ENCODE data around the gene SH3RF2. TPM values are rescaled to one million over a fixed set of nuclear protein-coding genes. Genes with fewer than 3 reads are reported as not detected.

Gene SH3RF2
- polyA plus RNA-seq, 1 donor from 2014 or later, result not detected

- no peaks in the 10 kb centered on the region for H3K9me3 Mint-ChIP-seq
- H3K36me3 Mint-ChIP-seq, result no peaks in the 10 kb centered on the region
- no peak overlapping the region for H3K4me3 Mint-ChIP-seq
- H3K27ac Mint-ChIP-seq, result peak overlapping the region in 1 of 3 donors; percentile 14
- no peaks in the 10 kb centered on the region for H3K27me3 Mint-ChIP-seq
- H3K4me1 Mint-ChIP-seq, result no peaks in the 10 kb centered on the region
Measured at GRCh38 chr5:145912594-145912993, 23.8 kb upstream of the SH3RF2 start.

GRCh38 chr5:145913701-145914100 lies 22.7 kb upstream of the SH3RF2 start:
- no peaks in the 10 kb centered on the region for H3K27me3 Mint-ChIP-seq
- no peaks in the 10 kb centered on the region for H3K4me1 Mint-ChIP-seq
- H3K9me3 Mint-ChIP-seq, result no peaks in the 10 kb centered on the region
- no peaks in the 10 kb centered on the region for H3K36me3 Mint-ChIP-seq
- H3K4me3 Mint-ChIP-seq, result no peak overlapping the region
- no peak overlapping the region for H3K27ac Mint-ChIP-seq

- Mint-ChIP-seq H3K27ac (no peak overlapping the region), H3K4me1 (no peaks in the 10 kb centered on the region), H3K36me3 (no peaks in the 10 kb centered on the region), H3K4me3 (no peak overlapping the region), H3K27me3 (no peaks in the 10 kb centered on the region), H3K9me3 (no peaks in the 10 kb centered on the region)
Measured at GRCh38 chr5:145915970-145916638, 20.3 kb upstream of the SH3RF2 start.

GRCh38 chr5:145917288-145917687 lies 19.1 kb upstream of the SH3RF2 start:
- H3K27me3 Mint-ChIP-seq, result no peaks in the 10 kb centered on the region
- no peaks in the 10 kb centered on the region for H3K36me3 Mint-ChIP-seq
- no peak overlapping the region for H3K27ac Mint-ChIP-seq
- H3K4me3 Mint-ChIP-seq, result no peak overlapping the region
- H3K4me1 Mint-ChIP-seq, result no peaks in the 10 kb centered on the region
- H3K9me3 Mint-ChIP-seq, result no peaks in the 10 kb centered on the region

DNA sequence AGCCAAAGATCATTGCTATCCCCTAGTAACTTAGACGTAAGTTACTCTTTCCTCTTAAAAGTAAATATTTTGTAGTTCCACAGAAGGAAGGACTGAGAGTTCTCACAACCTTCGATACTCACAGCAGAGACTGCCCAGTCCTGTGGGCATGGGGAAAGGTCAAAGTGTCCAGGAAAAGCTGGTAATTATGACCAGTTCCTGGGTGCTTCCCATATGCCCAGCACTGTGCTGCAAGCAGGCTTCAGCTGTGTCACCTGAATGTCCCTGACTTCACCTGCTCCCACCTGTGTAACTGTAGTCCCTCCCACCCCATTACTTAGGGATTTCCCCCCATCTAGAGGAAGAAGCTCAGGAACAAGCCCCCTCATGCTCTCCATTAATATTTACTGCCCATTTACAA lies 18.0 kb upstream of the SH3RF2 start:
- Mint-ChIP-seq H3K27me3 (no peaks in the 10 kb centered on the region), H3K4me1 (no peaks in the 10 kb centered on the region), H3K9me3 (no peaks in the 10 kb centered on the region), H3K4me3 (no peak overlapping the region), H3K36me3 (no peaks in the 10 kb centered on the region), H3K27ac (no peak overlapping the region)

DNA sequence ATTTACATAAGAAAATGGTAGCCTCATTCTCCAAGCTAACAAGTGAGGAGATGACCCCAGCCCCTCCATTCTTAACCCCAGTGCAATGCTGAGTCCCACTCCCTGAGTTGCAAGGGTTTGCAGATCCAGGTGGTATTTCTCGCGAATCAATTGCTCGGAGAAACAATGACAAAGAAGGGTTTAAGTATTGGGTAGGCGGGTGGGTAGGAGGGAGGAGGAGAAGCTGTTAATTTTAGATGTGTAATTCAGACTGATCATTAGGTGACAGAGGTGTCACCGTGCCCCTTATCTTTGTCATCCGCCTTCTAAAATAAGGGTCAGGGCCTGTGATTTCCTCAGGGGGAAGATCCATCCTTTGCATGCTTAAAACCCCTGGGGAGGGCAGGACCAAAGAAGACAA lies 17.0 kb upstream of the SH3RF2 start:
- no peaks in the 10 kb centered on the region for H3K4me1 Mint-ChIP-seq
- no peak overlapping the region for H3K27ac Mint-ChIP-seq
- no peaks in the 10 kb centered on the region for H3K27me3 Mint-ChIP-seq
- H3K4me3 Mint-ChIP-seq, result no peak overlapping the region
- no peaks in the 10 kb centered on the region for H3K36me3 Mint-ChIP-seq
- H3K9me3 Mint-ChIP-seq, result no peaks in the 10 kb centered on the region

- H3K36me3 Mint-ChIP-seq, result no peaks in the 10 kb centered on the region
- H3K9me3 Mint-ChIP-seq, result no peaks in the 10 kb centered on the region
- H3K27ac Mint-ChIP-seq, result no peak overlapping the region
- H3K4me1 Mint-ChIP-seq, result no peaks in the 10 kb centered on the region
- no peak overlapping the region for H3K4me3 Mint-ChIP-seq
- no peaks in the 10 kb centered on the region for H3K27me3 Mint-ChIP-seq
Measured at GRCh38 chr5:145920542-145921210, 15.7 kb upstream of the SH3RF2 start.

GRCh38 chr5:145921211-145921610 lies 15.2 kb upstream of the SH3RF2 start:
- Mint-ChIP-seq H3K9me3 (no peaks in the 10 kb centered on the region), H3K27ac (no peak overlapping the region), H3K27me3 (no peaks in the 10 kb centered on the region), H3K36me3 (no peaks in the 10 kb centered on the region), H3K4me1 (no peaks in the 10 kb centered on the region), H3K4me3 (no peak overlapping the region)

GRCh38 chr5:145922059-145922458 lies 14.3 kb upstream of the SH3RF2 start:
- Mint-ChIP-seq H3K4me1 (no peaks in the 10 kb centered on the region), H3K9me3 (no peaks in the 10 kb centered on the region), H3K27ac (no peak overlapping the region), H3K27me3 (no peaks in the 10 kb centered on the region), H3K36me3 (no peaks in the 10 kb centered on the region), H3K4me3 (no peak overlapping the region)

- Mint-ChIP-seq H3K9me3 (no peaks in the 10 kb centered on the region), H3K27ac (no peak overlapping the region), H3K36me3 (no peaks in the 10 kb centered on the region), H3K4me3 (no peak overlapping the region), H3K4me1 (no peaks in the 10 kb centered on the region), H3K27me3 (no peaks in the 10 kb centered on the region)
Measured at GRCh38 chr5:145923405-145923804, 13.0 kb upstream of the SH3RF2 start.

- Mint-ChIP-seq H3K36me3 (no peaks in the 10 kb centered on the region), H3K27me3 (no peaks in the 10 kb centered on the region), H3K4me3 (no peak overlapping the region), H3K9me3 (peaks cover 0 to 2% (median 0%) of the 10 kb centered on the region in 3 donors), H3K27ac (no peak overlapping the region), H3K4me1 (no peaks in the 10 kb centered on the region)
Measured at GRCh38 chr5:145924849-145925248, 11.5 kb upstream of the SH3RF2 start.

DNA sequence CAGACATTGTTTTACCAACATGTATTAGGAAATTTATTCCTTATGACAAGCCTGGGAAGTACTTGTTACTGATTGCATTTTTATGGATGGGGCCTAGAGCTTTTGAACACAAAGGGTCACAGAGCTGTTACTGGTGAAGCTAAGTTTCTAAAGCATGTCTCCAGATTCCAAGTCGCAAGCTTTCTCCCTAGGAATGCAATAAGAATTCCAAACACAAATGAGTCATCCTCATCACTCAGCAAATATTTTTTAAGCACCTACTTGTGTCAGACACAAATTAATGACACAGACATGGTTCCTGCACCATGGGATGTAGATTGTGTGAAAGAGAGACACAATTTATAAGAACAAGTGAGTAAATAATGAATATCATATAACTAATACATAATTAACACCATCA lies 11.0 kb upstream of the SH3RF2 start:
- peaks cover 0 to 2% (median 0%) of the 10 kb centered on the region in 3 donors for H3K9me3 Mint-ChIP-seq
- H3K27me3 Mint-ChIP-seq, result no peaks in the 10 kb centered on the region
- no peaks in the 10 kb centered on the region for H3K4me1 Mint-ChIP-seq

DNA sequence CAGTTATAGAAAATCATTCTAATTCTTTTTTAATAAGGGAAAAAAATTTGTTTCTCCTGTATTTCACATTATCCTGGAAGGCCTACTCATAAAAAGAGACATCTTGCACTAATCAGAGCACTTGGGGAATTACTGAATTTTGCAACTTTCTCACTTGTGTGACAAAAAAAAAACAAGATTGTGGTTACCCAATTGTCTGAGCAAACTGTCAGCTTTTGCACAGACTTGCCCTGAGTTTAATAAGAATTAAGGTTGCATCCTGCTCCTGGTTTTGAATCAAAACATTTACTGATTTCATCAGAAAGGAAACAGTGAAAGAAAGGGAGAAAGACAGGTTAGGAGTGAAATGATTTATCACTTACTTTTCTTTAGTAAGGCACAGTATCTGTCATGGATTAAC lies 10.6 kb upstream of the SH3RF2 start:
- Mint-ChIP-seq H3K36me3 (no peaks in the 10 kb centered on the region), H3K27me3 (no peaks in the 10 kb centered on the region), H3K4me3 (no peak overlapping the region), H3K4me1 (no peaks in the 10 kb centered on the region), H3K27ac (no peak overlapping the region), H3K9me3 (peaks cover 0 to 2% (median 0%) of the 10 kb centered on the region in 3 donors)

More for the DNA sequence above, 11.0 kb upstream of the SH3RF2 start:
- H3K36me3 Mint-ChIP-seq, result no peaks in the 10 kb centered on the region
- no peak overlapping the region for H3K4me3 Mint-ChIP-seq
- H3K27ac Mint-ChIP-seq, result no peak overlapping the region

DNA sequence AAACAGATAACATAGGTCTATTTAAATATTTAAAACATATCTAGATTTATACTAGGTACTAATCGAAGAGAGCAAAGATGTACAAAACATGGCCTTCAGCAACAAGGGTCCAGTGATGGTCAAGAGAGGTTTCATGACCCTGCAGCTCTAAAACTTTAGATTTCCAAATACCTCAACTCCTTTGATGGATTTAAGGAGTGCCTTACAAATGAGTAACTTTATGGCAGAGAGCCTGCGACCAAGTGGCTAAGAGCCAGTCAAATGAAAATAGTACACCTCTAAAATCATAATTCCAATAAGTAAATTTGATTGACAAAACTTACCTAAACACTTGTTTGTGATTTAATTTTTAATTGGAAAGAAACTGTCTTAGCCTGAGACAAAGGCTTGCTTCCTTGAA lies 4.7 kb upstream of the SH3RF2 start:
- H3K27me3 Mint-ChIP-seq, result peaks cover 15% of the 10 kb centered on the region
- H3K36me3 Mint-ChIP-seq, result no peaks in the 10 kb centered on the region
- no peak overlapping the region for H3K4me3 Mint-ChIP-seq
- peaks cover 0 to 3% (median 0%) of the 10 kb centered on the region in 3 donors for H3K4me1 Mint-ChIP-seq
- peaks cover 0 to 2% (median 0%) of the 10 kb centered on the region in 3 donors for H3K9me3 Mint-ChIP-seq
- H3K27ac Mint-ChIP-seq, result no peak overlapping the region

GRCh38 chr5:145934276-145934675 lies 2.1 kb upstream of the SH3RF2 start:
- H3K27me3 Mint-ChIP-seq, result peaks cover 21% of the 10 kb centered on the region
- peaks cover 0 to 2% (median 0%) of the 10 kb centered on the region in 3 donors for H3K9me3 Mint-ChIP-seq
- no peak overlapping the region for H3K4me3 Mint-ChIP-seq
- H3K4me1 Mint-ChIP-seq, result peaks cover 0 to 5% (median 0%) of the 10 kb centered on the region in 3 donors
- no peaks in the 10 kb centered on the region for H3K36me3 Mint-ChIP-seq
- no peak overlapping the region for H3K27ac Mint-ChIP-seq
